ENCODE data around the gene LRRC14B. TPM values are rescaled to one million over a fixed set of nuclear protein-coding genes. Genes with fewer than 3 reads are reported as not detected.
A peak's percentile ranks its signal among the peaks of the same experiment; 100 is the strongest.

Gene LRRC14B
- total and polyA plus RNA-seq, 2 donors (not counting 1 experiment from before 2014, with no cell fraction given): not detected

DNA sequence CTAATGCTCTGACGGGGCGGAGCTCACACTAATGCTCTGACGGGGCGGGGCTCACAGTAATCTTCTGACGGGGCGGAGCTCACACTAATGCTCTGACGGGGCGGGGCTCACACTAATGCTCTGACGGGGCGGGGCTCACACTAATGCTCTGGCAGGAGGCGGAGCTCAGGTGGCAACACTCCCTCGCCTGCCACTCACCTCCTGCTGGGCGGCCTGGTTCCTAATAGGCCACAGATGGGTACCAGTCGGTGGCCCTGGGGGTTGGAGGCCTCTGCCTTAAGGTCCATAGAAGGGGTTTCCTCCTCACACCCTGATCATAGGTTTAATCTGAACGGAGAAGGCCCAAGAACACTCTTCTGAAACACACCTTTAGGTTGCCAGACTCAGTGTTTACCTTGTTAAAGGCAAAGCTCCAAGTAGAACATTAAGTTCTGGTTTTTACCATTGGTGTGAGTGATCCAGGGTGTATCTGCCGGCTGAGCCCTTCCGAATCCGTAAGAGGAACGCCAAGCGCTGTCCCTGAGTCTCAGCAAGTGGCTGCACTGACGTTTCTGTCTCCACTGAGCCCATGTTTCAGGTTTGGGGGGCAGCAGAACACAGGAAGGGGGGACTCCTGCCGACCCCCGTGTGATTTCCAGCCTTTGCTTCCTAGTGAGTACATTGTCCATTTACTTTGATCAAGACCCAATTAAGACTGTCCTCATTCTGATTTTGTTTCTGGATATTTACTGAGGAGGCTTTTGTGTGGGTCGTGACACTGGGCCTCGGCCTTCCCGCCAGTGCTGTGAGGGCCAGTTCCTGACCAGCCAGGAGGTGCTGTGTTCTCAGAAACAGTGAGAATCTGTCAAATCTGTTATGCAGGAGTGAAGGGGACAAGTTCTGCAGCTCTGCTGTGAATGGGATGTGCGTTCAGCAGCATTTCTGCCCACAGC is 24.6 kb upstream of the LRRC14B start:
- H3K4me3 ChIP-seq (replicated peaks in 1 of 4; ENCODE audit: control extremely low read depth in 1 of 4, insufficient read depth in 1 of 4, low read depth in 3 of 4, low read length in 4 of 4): no peak overlapping the region
- H3K27me3 ChIP-seq (ENCODE audit: control insufficient read depth, insufficient read depth, low read length): no peaks in the 10 kb centered on the region
- TF ChIP-seq EZH2 (IDR thresholded peaks at IDR 0.05; ENCODE audit: low read length, missing control alignments) (no peak), CTCF (conservative IDR thresholded peaks at IDR 0.05 in 1 of 2, IDR thresholded peaks at IDR 0.05 in 1 of 2; ENCODE audit: low read depth in 1 of 2, low read length in 2 of 2) (no peak)
- no peak overlapping the region for H3K27ac ChIP-seq (ENCODE audit: insufficient read depth, low read length)
- peaks cover 18% of the 10 kb centered on the region for H3K4me1 ChIP-seq (ENCODE audit: control insufficient read depth, extremely low read depth, insufficient read depth, low read length)
- no peaks in the 10 kb centered on the region for H3K79me2 ChIP-seq (ENCODE audit: control insufficient read depth, insufficient read depth, low read length)
- H2AFZ ChIP-seq (ENCODE audit: low read length): no peak overlapping the region
- no peak overlapping the region for H3K4me2 ChIP-seq (ENCODE audit: extremely low read depth, insufficient read depth, low read length)
- H3K9ac ChIP-seq (ENCODE audit: insufficient read depth, low read length): no peak overlapping the region
- no peaks in the 10 kb centered on the region for H3K36me3 ChIP-seq (ENCODE audit: control insufficient read depth, insufficient read depth, low read length)
- H3K9me3 ChIP-seq (ENCODE audit: control insufficient read depth, insufficient read depth, low read depth, low read length): no peaks in the 10 kb centered on the region
- DNase-seq (ENCODE audit: low read depth in 2 of 2): no peak
- no peaks in the 10 kb centered on the region for H4K20me1 ChIP-seq (ENCODE audit: control insufficient read depth, extremely low read depth, insufficient read depth, low read length)

DNA sequence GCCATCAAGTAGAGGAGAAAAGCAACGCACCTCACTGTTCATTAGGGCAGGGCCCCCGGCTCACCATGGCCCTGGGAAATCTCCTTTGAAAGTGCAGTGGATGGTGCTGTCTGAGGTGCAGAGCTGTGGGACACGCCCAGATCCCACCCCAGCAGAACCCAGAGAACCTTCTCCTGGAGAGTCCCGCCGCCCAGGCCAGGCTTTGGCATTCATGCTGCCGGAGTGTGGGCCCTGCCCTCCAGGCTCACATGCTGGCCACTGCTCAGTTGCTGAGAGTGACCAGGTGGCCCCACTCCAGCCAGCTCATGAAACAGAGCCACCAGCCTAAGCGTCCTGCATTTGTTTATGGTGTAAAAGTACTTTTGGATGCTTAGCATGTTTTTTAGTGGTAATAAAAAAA is 23.8 kb upstream of the LRRC14B start:
- no peak overlapping the region for H3K4me3 ChIP-seq (replicated peaks in 1 of 4; ENCODE audit: control extremely low read depth in 1 of 4, insufficient read depth in 1 of 4, low read depth in 3 of 4, low read length in 4 of 4)
- peak overlapping the region; percentile 42 for H3K9ac ChIP-seq (ENCODE audit: insufficient read depth, low read length)
- TF ChIP-seq EZH2 (IDR thresholded peaks at IDR 0.05; ENCODE audit: low read length, missing control alignments): no peak
- TF ChIP-seq CTCF (conservative IDR thresholded peaks at IDR 0.05 in 1 of 2, IDR thresholded peaks at IDR 0.05 in 1 of 2; ENCODE audit: low read depth in 1 of 2, low read length in 2 of 2): no peak
- H4K20me1 ChIP-seq (ENCODE audit: control insufficient read depth, extremely low read depth, insufficient read depth, low read length): no peaks in the 10 kb centered on the region
- peak overlapping the region; percentile 96 for H3K27ac ChIP-seq (ENCODE audit: insufficient read depth, low read length)
- H3K79me2 ChIP-seq (ENCODE audit: control insufficient read depth, insufficient read depth, low read length): no peaks in the 10 kb centered on the region
- peaks cover 18% of the 10 kb centered on the region for H3K4me1 ChIP-seq (ENCODE audit: control insufficient read depth, extremely low read depth, insufficient read depth, low read length)
- no peaks in the 10 kb centered on the region for H3K36me3 ChIP-seq (ENCODE audit: control insufficient read depth, insufficient read depth, low read length)
- H2AFZ ChIP-seq (ENCODE audit: low read length): no peak overlapping the region
- no peak overlapping the region for H3K4me2 ChIP-seq (ENCODE audit: extremely low read depth, insufficient read depth, low read length)
- H3K9me3 ChIP-seq (ENCODE audit: control insufficient read depth, insufficient read depth, low read depth, low read length): no peaks in the 10 kb centered on the region
- no peak for DNase-seq (ENCODE audit: low read depth in 2 of 2)
- H3K27me3 ChIP-seq (ENCODE audit: control insufficient read depth, insufficient read depth, low read length): no peaks in the 10 kb centered on the region

GRCh38 chr5:167982-168660 is 23.2 kb upstream of the LRRC14B start:
- Histone ChIP-seq H3K9ac (ENCODE audit: insufficient read depth, low read length) (peak overlapping the region; percentile 65), H3K4me1 (ENCODE audit: control insufficient read depth, extremely low read depth, insufficient read depth, low read length) (peaks cover 18% of the 10 kb centered on the region), H4K20me1 (ENCODE audit: control insufficient read depth, extremely low read depth, insufficient read depth, low read length) (no peaks in the 10 kb centered on the region), H3K79me2 (ENCODE audit: control insufficient read depth, insufficient read depth, low read length) (no peaks in the 10 kb centered on the region), H3K27ac (ENCODE audit: insufficient read depth, low read length) (peak overlapping the region; percentile 96), H3K4me3 (replicated peaks in 1 of 4; ENCODE audit: control extremely low read depth in 1 of 4, insufficient read depth in 1 of 4, low read depth in 3 of 4, low read length in 4 of 4) (no peak overlapping the region), H3K27me3 (ENCODE audit: control insufficient read depth, insufficient read depth, low read length) (no peaks in the 10 kb centered on the region), H2AFZ (ENCODE audit: low read length) (no peak overlapping the region), H3K36me3 (ENCODE audit: control insufficient read depth, insufficient read depth, low read length) (no peaks in the 10 kb centered on the region), H3K4me2 (ENCODE audit: extremely low read depth, insufficient read depth, low read length) (peak overlapping the region; percentile 25), H3K9me3 (ENCODE audit: control insufficient read depth, insufficient read depth, low read depth, low read length) (no peaks in the 10 kb centered on the region)
- DNase-seq (ENCODE audit: low read depth in 2 of 2): peak; percentile 97 to 98
- TF ChIP-seq CTCF (conservative IDR thresholded peaks at IDR 0.05 in 1 of 2, IDR thresholded peaks at IDR 0.05 in 1 of 2; ENCODE audit: low read depth in 1 of 2, low read length in 2 of 2) (no peak), EZH2 (IDR thresholded peaks at IDR 0.05; ENCODE audit: low read length, missing control alignments) (no peak)
